Fibroblast of skin of right quadriceps (primary cell): ENCODE data around the gene ZNF618.

Experiments
- DNase-seq: peaks from one replicate; pipeline ENCODE4 v3.0.0-alpha.2; 2013

Gene ZNF618

DNA sequence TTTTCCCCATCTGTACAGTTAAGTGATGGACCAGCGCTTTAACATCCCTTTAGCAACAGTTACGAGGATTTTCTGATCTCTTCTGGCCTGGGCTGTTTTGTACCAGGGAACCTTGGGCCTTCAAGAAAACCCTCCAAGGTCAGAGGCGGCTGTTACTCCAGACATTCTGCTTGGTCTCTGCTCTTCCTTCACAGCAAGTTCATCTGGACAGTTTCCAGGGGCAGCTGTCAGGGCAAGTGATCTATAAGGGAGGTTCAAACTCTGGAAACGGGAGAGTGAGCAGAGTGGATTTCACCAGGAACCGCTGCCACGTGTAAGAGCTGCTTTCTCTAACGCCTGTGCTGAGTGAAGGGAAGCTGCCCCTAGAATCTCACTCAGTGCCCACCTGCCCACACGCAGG, 36.7 kb downstream of the ZNF618 start:
- no peak for DNase-seq

DNA sequence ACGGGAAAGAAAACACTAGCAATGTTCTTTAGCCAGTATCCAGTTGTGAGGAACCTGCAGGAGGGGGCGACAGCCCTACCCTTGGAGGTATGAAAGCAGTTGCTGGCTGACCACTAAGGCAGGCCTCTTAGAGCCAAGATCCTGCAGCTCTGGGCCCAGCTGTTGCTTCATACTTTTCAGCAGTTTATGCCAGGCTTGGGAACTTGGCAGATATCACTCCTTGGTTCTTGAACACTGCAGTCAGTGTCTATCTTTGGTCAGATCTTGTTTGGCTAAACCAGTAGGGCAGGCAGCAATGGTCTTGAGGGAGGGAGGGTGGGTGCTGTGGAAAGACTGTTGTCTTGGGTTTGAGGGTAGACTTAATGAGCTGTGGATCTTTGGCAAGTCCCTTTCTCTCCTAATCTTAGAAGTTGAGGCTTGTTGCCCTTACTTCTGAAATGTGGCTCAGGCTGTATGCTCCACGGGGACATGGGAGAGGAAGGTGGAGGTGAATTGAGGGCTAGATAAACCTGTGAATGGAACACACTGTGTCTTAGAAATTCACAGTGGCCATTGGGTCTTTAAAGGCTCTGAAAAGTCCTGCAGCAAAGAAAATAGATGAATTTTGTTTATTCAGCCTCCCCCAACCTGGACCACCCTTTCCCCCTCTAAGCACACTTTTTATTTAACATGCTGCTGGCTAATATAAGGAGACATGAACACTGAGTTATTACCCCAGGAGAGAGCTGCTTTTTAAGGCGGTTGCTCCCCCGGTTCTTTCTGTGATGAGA, 37.5 kb downstream of the ZNF618 start:
- no peak for DNase-seq

DNA sequence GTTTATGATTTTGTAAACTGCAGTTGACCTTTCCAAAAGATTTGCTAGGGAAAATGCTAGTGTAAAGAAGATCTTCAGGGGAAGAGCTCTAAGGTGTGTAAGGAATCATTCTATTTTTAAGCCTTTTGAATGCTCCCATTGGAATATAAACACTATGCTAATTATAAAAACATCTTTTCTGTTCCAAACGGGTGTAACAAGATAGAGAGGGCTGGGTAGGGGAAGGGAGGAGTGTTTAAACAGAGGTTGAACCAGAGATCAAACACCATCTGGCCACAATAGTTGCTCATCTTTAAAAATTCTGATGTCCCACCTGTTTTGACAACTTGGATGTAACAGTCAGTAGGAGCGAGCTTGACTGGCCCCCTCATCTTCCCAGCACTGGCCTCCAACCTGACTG, 38.4 kb downstream of the ZNF618 start:
- no peak for DNase-seq

GRCh38 chr9:113915817-113916434, 39.8 kb downstream of the ZNF618 start:
- no peak for DNase-seq

GRCh38 chr9:113916931-113917330, 40.8 kb downstream of the ZNF618 start:
- DNase-seq: no peak

- no peak for DNase-seq
Measured at GRCh38 chr9:113918697-113919350, 42.7 kb downstream of the ZNF618 start.

- DNase-seq: no peak
Measured at GRCh38 chr9:113919382-113919781, 43.3 kb downstream of the ZNF618 start.

DNA sequence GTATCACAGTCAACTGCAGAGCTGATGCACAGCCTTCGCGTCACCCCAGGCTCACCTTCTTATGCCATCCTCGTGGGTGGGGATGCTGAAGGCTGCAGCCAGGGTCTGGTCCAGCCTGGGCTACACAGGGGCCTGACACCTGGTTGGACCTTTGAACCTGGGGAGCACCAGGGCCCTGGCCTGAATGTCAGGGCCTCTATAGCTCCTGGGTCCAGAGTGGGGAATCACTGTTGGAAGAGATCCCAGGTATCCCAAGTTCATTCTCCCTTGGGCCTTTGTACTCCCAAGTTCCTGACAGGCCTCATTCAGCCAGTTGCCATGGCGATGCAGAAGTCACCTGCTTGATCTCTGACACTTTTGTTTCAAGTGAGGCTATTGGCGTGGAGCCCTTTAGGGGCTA, 43.8 kb downstream of the ZNF618 start:
- no peak for DNase-seq

DNA sequence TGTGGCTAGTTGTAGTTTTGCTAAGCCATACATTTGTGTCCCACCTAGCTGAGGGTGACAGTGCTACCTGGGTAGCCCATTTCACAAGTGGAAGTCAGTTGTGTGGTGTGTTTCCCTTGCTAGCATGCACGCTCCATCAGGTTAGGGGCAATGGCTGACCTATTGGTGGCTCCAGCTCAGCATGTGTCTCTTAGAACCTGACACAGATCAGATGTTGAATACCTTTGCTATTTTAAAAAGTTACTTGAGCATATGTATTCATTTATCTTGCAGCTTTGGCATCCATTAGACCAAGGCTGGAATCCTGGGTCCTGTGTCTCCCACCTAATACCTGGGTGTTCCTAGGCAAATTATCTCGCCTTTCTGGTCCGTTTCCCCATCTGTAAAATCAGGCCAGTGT, 44.8 kb downstream of the ZNF618 start:
- no peak for DNase-seq

DNA sequence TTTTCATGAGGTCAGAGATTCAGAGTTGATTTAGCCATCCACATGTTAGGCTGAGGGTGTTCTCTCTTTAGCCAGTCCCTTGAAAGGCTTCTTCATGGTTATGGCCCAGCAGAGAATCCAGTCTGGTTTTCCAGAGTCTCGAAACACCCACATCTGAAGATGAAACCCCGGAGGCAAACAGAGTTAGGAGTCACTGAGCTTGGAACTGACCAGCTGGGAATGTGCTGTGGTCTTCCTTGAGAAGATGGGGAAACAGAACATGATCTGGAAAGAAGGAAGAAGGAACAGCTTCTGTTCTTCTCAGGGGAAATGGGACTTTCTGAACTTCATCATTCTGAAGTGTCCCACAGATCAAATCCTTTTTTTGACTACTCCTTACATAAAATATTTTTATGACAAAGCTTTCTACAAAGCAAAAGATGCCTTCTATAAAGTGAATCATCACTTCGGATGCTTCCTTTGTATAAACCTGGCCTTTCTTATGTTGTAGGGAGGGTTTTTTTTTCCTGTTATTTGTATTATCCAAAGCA, 45.4 kb downstream of the ZNF618 start:
- no peak for DNase-seq

DNA sequence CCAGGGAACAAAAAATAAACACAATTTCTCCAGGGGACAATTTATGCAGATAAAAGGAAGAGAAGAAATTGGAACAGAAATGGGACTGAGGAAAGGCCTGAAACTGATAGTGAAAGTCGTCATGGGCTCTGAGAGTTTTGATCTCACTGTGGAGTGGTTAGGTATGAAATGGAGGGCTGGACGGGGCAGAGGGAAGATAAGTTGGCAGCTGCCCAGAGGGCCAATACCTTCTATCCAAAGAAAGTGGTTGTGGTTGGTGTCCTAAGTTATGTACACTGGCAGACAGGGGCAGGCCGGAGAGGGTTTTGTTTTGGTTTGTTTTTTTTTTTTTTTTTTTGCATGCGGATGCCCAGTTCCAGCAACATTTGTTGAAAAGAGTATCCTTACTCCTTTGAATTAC, 46.1 kb downstream of the ZNF618 start:
- no peak for DNase-seq

- DNase-seq: no peak
Measured at GRCh38 chr9:113926211-113926610, 50.1 kb downstream of the ZNF618 start.

DNA sequence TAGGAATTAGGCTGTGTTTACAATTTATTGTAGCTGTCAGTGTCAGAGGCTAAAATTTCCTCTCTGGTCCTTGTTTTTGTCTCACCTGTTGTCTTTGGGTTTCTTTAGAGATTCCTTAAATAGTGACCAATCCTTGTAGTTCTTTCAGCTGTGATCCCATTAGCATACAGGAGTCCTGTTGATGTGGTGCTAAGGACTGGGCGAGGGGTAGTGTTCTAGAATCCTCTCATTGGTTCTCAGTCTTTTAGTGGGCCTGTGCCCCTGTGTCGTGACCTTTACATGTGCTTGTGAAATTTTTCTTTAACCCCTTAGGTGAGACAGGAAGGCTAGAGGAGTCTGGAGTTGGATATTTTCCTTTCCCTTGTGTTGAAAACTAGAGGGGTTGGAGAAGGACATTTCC, 51.2 kb downstream of the ZNF618 start:
- DNase-seq: no peak

GRCh38 chr9:113928269-113928668, 52.2 kb downstream of the ZNF618 start:
- DNase-seq: no peak

DNA sequence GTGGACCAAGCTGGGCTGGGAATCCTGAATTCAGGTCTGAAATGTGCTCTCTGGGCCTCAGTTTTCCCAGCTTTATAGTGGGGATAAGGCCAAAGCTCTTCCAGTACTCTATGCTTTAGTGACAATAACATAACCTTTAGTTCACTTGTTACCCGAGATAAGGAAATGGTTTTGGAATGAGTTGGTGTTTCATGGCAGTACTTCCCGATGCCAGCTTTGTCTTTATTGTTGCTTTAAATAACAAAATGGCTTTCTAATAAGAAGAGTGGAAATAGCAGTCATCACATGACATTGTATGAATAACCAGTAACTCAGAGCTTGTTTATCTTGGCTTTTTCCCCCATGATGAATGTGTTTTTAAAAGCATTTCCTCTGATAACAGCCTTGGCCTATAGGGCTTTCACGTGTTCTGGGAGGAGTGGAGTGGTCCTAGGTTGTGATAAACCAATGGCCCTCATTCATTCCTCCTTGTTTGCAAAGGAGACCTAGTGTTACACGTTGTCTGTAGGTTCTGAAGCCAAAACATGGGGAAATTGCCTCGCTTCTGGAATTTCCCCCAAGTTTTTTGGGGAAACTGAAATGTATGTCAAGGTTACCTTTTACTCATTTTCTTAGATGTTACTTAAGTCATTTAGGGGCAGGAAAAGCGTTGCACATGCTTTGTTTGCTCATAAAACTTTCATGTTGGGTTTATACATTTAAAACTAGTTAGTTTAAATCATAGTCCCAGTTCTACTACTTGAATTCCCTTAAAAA, 53.7 kb downstream of the ZNF618 start:
- DNase-seq: peak; percentile 57

DNA sequence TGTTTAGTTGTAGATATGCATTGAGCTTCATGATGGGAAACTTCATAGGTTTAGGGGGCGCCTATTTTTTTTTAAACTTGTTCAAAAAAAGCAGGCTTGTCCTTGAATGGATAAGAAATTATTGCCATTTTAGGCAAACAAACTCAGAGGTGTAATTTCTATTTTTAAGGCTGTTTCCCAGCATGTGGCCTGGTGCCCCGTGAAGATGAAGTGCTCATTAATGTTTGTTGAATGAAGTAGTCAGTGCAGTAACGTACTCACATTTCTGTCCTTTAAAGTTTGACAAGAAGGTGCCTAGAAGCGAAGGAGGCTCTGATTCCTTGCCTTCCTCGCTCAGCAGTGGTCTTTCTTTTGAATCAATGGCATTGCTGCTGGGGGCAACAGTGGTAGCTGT, 54.3 kb downstream of the ZNF618 start:
- no peak for DNase-seq

DNA sequence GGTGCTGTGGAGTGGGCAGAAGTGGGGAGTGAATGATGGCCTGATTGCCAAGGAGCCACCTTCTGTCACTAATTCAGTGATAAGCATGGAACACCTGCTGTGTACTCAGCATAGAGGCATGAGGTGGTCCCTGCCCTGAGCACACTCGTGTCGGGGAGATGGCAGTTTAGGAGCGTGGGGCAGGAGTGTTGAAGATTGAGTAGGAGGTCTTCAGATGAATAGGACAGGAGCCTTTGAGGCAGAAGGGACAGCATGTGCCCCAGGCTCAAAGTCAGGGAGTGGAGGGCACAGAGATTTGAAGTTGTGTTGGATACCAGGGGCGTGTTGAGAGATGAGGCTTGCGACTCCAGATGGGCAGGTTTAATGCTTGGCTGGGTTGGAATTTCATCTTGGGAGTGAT, 55.0 kb downstream of the ZNF618 start:
- no peak for DNase-seq

GRCh38 chr9:113931777-113932176, 55.7 kb downstream of the ZNF618 start:
- no peak for DNase-seq

DNA sequence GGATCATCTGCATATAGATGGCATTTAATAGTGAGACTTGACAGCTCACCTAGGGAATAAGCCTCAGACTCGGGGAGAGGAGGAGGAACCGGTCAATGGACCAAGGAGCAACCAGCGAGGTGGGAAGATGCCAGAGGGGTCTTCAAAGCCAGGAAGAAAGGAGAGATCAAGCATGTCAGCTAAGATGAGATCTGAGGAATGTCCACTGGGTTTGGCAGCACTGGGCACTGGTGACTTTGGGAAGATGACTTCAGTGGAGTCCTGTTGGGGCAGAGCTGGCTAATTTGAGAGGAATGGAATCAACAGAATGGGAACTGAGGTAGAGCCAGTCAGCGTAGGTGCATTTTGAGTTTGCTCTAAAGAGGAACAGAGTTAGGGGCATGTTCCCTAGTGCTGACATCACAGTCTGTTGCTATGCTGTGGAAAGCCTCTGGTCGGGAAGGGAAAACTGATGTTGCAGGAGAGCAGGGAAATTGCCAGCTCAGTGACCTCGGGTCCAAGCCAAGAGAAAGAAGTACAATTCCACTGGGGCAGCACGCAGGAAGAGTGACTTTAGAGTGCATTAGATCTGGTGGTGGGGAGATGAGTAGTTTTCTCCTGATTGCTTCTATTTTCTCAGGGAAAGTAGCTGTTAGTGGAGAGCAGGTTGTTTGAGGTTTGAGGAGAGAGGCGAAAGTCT, 56.9 kb downstream of the ZNF618 start:
- DNase-seq: no peak

DNA sequence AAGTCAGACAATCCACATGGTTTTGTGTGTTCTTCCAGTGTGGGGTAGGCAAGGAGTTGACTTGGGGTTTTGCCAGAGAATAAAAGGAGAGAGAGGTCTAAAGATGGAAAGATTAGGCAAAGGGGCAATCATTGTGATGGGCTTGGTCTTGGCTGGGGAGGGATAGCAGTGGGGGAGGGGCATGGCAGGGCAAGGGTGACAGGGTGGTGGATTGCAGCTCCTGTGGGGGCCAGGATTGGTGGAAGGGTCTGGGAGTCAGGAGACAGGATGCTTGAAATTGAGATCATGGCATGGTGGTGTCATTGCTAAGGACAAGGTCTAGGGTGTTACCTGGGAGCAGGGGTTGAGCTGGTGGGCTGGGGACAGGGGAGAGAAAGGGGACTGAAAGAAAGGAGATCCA, 57.6 kb downstream of the ZNF618 start:
- no peak for DNase-seq

GRCh38 chr9:113934167-113934828, 58.2 kb downstream of the ZNF618 start:
- no peak for DNase-seq
